Sciatic nerve (tissue), 2 donors: ENCODE results near the gene GGPS1. TPM values are rescaled to one million over a fixed set of nuclear protein-coding genes. Genes with fewer than 3 reads are reported as not detected.
A peak's percentile ranks its signal among the peaks of the same experiment; 100 is the strongest.
"Not testable (repeated sequence)": the region's sequence is repeated elsewhere in the genome, so short reads cannot be mapped to it uniquely, and the experiment has no call there.

ENCODE experiments used
- ATAC-seq: fragments of 200-7000 bp; cut with Tn5 transposase; one replicate; pipeline ENCODE4 v1.9.1; 2020; ENCODE audit warnings: mild to moderate bottlenecking, moderate library complexity
- DNase-seq: peaks from one replicate; pipeline ENCODE4 v3.0.0-alpha.2; 2020; ENCODE audit warnings: low spot score
- intact Hi-C: fragments of 100-400 bp; cut with DNase I; formaldehyde crosslinking; loops from one replicate; pipeline ENCODE4 v1.14.2; 2022
- total RNA-seq: library from RNA; stranded (reverse); fragmentation: NEBNext Ultra II Directional; extraction: Animal tissue kit (Norgen Biotek cat#: 25700); gene quantifications from one replicate; pipeline ENCODE4 v1.2.1, GENCODE V29; 2021
- donor health status: DM: no; HTN: no; CAD: no.
- donor health status: DM: no; HTN: no; CAD: no.

GGPS1 gene
- total RNA-seq, 1 donor from 2014 or later, result 28.0 TPM

DNA sequence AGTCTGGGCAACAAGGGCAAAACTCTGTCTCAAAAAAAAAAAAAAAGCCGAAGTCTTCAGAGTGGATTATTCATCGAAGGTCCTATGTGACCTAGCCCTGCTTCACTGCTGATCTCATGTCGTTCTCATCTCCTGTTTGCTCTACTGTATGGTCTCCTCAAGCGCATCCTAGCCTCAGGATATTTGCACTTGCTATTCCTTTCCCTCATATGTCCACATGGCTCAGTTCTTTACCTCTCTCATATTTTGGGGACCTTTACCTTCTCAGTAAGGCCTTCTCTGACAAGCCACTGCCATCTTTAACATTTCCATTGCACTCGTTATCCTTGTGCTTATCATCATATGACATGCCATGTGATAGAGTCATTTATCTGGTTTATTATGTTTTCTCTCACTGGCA, 41.4 kb downstream of the GGPS1 start:
- DNase-seq (no peak), ATAC-seq (no peak)
- intact Hi-C loops, result no loop called here

DNA sequence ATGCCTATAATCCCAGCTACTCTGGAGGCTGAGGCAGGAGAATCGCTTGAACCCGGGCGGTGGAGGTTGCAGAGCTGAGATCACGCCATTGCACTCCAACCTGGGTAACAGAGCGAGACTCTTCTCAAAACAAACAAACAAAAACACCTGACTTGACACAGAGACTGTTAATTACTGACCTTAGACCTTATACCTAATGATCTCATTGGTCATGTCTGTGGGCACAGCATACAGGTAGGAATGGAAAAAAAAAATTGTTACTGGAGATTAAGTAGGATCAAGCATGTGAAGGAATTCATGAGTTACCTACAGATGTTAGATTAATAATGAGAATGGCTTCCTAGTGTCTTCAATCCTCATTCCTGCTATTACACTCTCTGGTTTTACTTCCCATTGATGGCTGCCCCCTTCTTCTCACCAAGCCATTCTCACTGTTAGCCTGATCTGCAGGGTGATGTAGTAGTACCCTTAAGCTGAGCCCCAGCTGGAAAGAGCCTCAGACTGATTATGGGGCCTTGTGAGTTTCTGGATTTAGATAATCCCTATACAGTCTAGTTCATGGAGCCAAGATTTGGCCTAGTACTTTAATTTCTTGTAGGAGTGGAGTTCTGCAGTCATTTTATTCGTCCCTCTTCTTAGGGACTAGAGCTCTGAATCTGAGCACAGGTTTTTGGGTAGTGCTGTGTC, 47.7 kb downstream of the GGPS1 start:
- DNase-seq (peak; percentile 4), ATAC-seq (no peak)
- intact Hi-C loops, result no loop called here

DNA sequence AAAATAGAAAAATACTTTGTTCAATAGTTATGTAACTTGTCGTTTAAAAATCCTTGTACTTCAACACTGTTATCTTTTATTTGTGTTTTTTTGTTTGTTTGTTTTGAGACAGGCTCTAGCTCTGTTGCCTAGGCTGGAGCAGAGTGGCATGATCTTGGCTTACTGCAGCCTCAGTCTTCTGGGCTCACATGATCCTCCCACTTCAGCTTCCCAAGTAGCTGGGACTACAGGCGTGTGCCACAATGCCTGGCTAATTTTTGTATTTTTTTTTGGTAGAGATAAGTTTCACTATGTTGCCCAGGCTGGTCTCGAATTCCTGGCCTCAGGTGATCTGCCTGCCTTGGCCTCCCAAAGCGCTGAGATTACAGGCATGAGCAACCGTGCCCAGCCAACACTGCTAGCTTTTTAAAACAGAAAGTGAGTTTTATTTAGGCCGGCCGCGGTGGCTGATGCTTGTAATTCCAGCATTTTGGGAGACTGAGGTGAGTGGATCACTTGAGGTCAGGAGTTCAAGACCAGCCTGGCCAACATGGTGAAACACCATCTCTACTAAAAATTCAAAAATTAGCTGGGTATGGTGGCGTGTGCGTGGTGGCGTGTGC, 49.9 kb downstream of the GGPS1 start:
- intact Hi-C loops, result not testable (repeated sequence)
- peak; percentile 33 for DNase-seq

DNA sequence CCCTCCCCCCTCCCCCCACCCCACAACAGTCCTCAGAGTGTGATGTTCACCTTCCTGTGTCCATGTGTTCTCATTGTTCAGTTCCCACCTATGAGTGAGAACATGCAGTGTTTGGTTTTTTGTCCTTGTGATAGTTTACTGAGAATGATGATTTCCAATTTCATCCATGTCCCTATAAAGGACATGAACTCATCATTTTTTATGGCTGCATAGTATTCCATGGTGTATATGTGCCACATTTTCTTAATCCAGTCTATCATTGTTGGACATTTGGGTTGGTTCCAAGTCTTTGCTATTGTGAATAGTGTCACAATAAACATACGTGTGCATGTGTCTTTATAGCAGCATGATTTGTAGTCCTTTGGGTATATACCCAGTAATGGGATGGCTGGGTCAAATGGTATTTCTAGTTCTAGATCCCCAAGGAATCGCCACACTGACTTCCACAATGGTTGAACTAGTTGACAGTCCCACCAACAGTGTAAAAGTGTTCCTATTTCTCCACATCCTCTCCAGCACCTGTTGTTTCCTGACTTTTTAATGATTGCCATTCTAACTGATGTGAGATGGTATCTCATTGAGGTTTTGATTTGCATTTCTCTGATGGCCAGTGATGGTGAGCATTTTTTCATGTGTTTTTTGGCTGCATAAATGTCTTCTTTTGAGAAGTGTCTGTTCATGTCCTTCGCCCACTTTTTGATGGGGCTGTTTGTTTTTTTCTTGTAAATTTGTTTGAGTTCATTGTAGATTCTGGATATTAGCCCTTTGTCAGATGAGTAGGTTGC, 53.8 kb downstream of the GGPS1 start:
- ATAC-seq, intact Hi-C loops: not testable (repeated sequence)

More for the DNA sequence above, 49.9 kb downstream of the GGPS1 start:
- ATAC-seq, result not testable (repeated sequence)

GRCh38 chr1:235385633-235386032, 57.3 kb downstream of the GGPS1 start:
- DNase-seq, ATAC-seq, intact Hi-C loops: not testable (repeated sequence)

More for the DNA sequence above, 53.8 kb downstream of the GGPS1 start:
- DNase-seq, result not testable (repeated sequence)

GRCh38 chr1:235391874-235392273, 63.5 kb downstream of the GGPS1 start:
- intact Hi-C loops, result no loop called here
- DNase-seq (no peak), ATAC-seq (no peak)

Other genes starting within 250 kb of the GGPS1 start
- 97.5 TPM for gene TOMM20, start 199.7 kb upstream of the GGPS1 start, total RNA-seq
- 63.7 TPM for gene RBM34, start 167.3 kb upstream of the GGPS1 start, total RNA-seq
- 61.3 TPM for gene ARID4B, start 391 bp upstream of the GGPS1 start, total RNA-seq
- gene TBCE, start 38.9 kb downstream of the GGPS1 start, total RNA-seq, result 27.9 TPM
- 13.0 TPM for gene B3GALNT2, start 175.9 kb downstream of the GGPS1 start, total RNA-seq